Testis (tissue), 2 donors: ENCODE measurements around the gene DUSP3.

Source experiments
- CTCF ChIP-seq, 3 experiments: fragments of 450-650 bp in 2 of 3; fragments of 200-600 bp in 1 of 3; sonication (generic) in 1 of 3; IDR thresholded peaks; one replicate each; pipeline ENCODE4 v1.5.1; 2016 to 2019; ENCODE audit warnings: antibody characterized with exemption in 3 of 3, mild to moderate bottlenecking in 2 of 3, moderate library complexity in 1 of 3
- POLR2A ChIP-seq: fragments of 450-650 bp; IDR thresholded peaks from one replicate; pipeline ENCODE4 v1.6.1; 2017; ENCODE audit warnings: antibody characterized with exemption, mild to moderate bottlenecking, moderate library complexity

GRCh38 chr17:43760254-43760852 is 18.4 kb downstream of the DUSP3 start:
- TF ChIP-seq CTCF (IDR thresholded peaks at IDR 0.05) (peak; percentile 94 to 97 (median 95)), POLR2A (no peak)
